Measurements from ENCODE around the gene PPP2R3B. TPM values are rescaled to one million over a fixed set of nuclear protein-coding genes. Genes with fewer than 3 reads are reported as not detected.
A peak's percentile ranks its signal among the peaks of the same experiment; 100 is the strongest.

PPP2R3B gene
- total RNA-seq, 4 donors from 2014 or later, result 9.7 to 15.2 (median 12.3) TPM

- intact Hi-C loops (cut with DNase I), result no loop called here
- no peaks in the 10 kb centered on the region for H3K4me1 ChIP-seq
- WGBS, 2 donors, result 65 to 90% methylated on average over 2 of the region's 2 CpGs
- TF ChIP-seq POLR2A (IDR thresholded peaks at IDR 0.05), result no peak
- no peak for TF ChIP-seq CTCF (IDR thresholded peaks at IDR 0.05)
- DNase-seq, result no peak
- H3K4me3 ChIP-seq (replicated peaks in 1 of 3), result no peak overlapping the region
- H3K9me3 ChIP-seq, result no peaks in the 10 kb centered on the region
- H3K27me3 ChIP-seq, result no peaks in the 10 kb centered on the region
- H3K36me3 ChIP-seq, result no peaks in the 10 kb centered on the region
- H3K27ac ChIP-seq, result no peak overlapping the region
These were observed 44.9 kb upstream of the PPP2R3B start for GRCh38 chrX:431492-432111.

- no peak overlapping the region for H3K4me3 ChIP-seq (replicated peaks in 1 of 3)
- no peaks in the 10 kb centered on the region for H3K27me3 ChIP-seq
- intact Hi-C loops (cut with DNase I), result no loop called here
- 80 to 88% methylated on average over 18 to 21 of the region's 21 CpGs for WGBS, 2 donors
- H3K27ac ChIP-seq, result no peak overlapping the region
- TF ChIP-seq POLR2A (IDR thresholded peaks at IDR 0.05) (no peak), CTCF (IDR thresholded peaks at IDR 0.05) (no peak)
- DNase-seq, result no peak
- H3K4me1 ChIP-seq, result no peaks in the 10 kb centered on the region
- no peaks in the 10 kb centered on the region for H3K36me3 ChIP-seq
- no peaks in the 10 kb centered on the region for H3K9me3 ChIP-seq
These were observed 44.3 kb upstream of the PPP2R3B start for GRCh38 chrX:431056-431455.

- no peaks in the 10 kb centered on the region for H3K4me1 ChIP-seq
- intact Hi-C loops (cut with DNase I), result no loop called here
- 85 to 90% methylated on average over 22 to 24 of the region's 24 CpGs for WGBS, 2 donors
- H3K9me3 ChIP-seq, result no peaks in the 10 kb centered on the region
- no peak overlapping the region for H3K4me3 ChIP-seq (replicated peaks in 1 of 3)
- DNase-seq, result no peak
- no peak overlapping the region for H3K27ac ChIP-seq
- no peaks in the 10 kb centered on the region for H3K36me3 ChIP-seq
- H3K27me3 ChIP-seq, result no peaks in the 10 kb centered on the region
- no peak for TF ChIP-seq CTCF (IDR thresholded peaks at IDR 0.05)
- TF ChIP-seq POLR2A (IDR thresholded peaks at IDR 0.05), result no peak
These were observed 42.6 kb upstream of the PPP2R3B start for GRCh38 chrX:429266-429825.

- Histone ChIP-seq H3K4me3 (replicated peaks in 1 of 3) (no peak overlapping the region), H3K4me1 (no peaks in the 10 kb centered on the region), H3K27me3 (no peaks in the 10 kb centered on the region), H3K27ac (no peak overlapping the region), H3K9me3 (no peaks in the 10 kb centered on the region), H3K36me3 (no peaks in the 10 kb centered on the region)
- intact Hi-C loops (cut with DNase I), result no loop called here
- 20 to 27% methylated on average over 29 to 40 of the region's 56 CpGs for WGBS, 2 donors
- DNase-seq, result peak in 1 of 2 donors; percentile 4
- TF ChIP-seq POLR2A (IDR thresholded peaks at IDR 0.05) (no peak), CTCF (IDR thresholded peaks at IDR 0.05) (no peak)
These were observed 41.4 kb upstream of the PPP2R3B start for GRCh38 chrX:427812-428725.

GRCh38 chrX:426881-427280 is 40.2 kb upstream of the PPP2R3B start:
- no peaks in the 10 kb centered on the region for H3K27me3 ChIP-seq
- H3K4me3 ChIP-seq (replicated peaks in 1 of 3), result no peak overlapping the region
- no peaks in the 10 kb centered on the region for H3K36me3 ChIP-seq
- intact Hi-C loops (cut with DNase I), result no loop called here
- TF ChIP-seq CTCF (IDR thresholded peaks at IDR 0.05) (no peak), POLR2A (IDR thresholded peaks at IDR 0.05) (no peak)
- no peak for DNase-seq
- H3K9me3 ChIP-seq, result no peaks in the 10 kb centered on the region
- 81 to 83% methylated on average over 13 to 14 of the region's 14 CpGs for WGBS, 2 donors
- no peaks in the 10 kb centered on the region for H3K4me1 ChIP-seq
- no peak overlapping the region for H3K27ac ChIP-seq
